ENCODE measurements around the gene SYNJ2. TPM values are rescaled to one million over a fixed set of nuclear protein-coding genes. Genes with fewer than 3 reads are reported as not detected.

SYNJ2 gene
- total RNA-seq, 4 donors from 2014 or later: 2.2 to 7.9 (median 3.1) TPM

- TF ChIP-seq CTCF (IDR thresholded peaks at IDR 0.05; ENCODE audit: low read depth): no peak
Measured at GRCh38 chr6:158113802-158114201, 132.1 kb downstream of the SYNJ2 start.

DNA sequence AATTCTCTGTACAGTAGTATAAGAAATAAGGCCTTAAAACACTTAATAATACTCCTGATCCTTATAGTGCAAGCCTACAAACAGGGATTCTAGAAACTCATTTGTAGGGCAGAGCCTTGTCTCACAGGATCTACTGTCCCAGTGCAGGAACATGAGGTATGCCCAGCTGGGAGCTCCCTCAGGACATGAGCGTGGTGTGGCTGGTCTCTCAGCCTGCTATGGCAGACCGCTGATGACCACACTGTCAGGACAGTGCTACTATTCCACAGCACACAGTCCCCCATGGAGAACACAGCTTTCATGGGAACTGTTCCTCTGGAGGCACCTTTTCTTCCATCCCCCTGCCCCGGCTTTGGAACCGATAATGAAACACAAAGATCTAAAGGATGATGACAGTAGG lies 133.4 kb downstream of the SYNJ2 start:
- TF ChIP-seq CTCF (IDR thresholded peaks at IDR 0.05; ENCODE audit: low read depth): no peak

- TF ChIP-seq CTCF (IDR thresholded peaks at IDR 0.05; ENCODE audit: low read depth): no peak
Measured at GRCh38 chr6:158115508-158115907, 133.8 kb downstream of the SYNJ2 start.

GRCh38 chr6:158118886-158119285 lies 137.2 kb downstream of the SYNJ2 start:
- TF ChIP-seq CTCF (IDR thresholded peaks at IDR 0.05; ENCODE audit: low read depth): no peak

DNA sequence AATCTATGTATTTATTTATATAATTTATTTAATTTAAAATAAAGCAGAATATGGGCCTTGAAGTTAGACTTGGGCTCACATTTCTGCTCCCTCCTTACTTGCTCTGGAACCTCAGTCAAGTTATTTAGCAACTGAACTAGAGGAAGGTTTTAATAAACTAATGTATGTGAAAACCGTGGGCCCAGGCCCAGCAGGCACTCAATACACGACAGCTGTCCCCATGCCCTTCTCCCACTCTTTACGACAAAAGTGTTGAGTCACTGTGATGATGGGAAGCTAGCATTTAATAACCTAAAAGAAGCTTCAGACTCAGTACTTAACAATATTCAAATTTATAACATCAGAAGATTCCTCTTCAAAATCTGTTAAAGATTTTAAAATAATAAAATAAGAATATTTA lies 139.7 kb downstream of the SYNJ2 start:
- no peak for TF ChIP-seq CTCF (IDR thresholded peaks at IDR 0.05; ENCODE audit: low read depth)

GRCh38 chr6:158122048-158122447 lies 140.4 kb downstream of the SYNJ2 start:
- no peak for TF ChIP-seq CTCF (IDR thresholded peaks at IDR 0.05; ENCODE audit: low read depth)

DNA sequence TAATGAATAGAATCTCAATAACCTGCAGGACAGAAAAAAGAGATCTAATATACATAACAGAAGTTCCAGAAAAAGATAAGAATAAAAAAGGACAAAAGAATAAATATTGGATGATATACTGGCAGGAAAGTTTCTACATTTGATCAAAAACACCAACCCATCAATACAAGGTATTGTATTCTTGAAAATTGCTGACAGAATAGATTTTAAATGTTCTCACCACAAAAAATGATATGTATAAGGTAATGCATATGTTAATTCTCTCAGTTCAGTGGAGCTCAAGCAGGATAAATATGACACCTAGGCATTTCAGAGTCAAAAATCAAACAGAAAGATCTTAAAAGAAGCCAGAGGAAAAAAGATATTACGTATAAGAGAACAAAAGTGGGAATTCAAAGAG lies 142.6 kb downstream of the SYNJ2 start:
- TF ChIP-seq CTCF (IDR thresholded peaks at IDR 0.05; ENCODE audit: low read depth): no peak
